ENCODE results near the gene ADGRV1.
"Not testable (repeated sequence)": the region's sequence is repeated elsewhere in the genome, so short reads cannot be mapped to it uniquely, and the experiment has no call there.

Gene ADGRV1

DNA sequence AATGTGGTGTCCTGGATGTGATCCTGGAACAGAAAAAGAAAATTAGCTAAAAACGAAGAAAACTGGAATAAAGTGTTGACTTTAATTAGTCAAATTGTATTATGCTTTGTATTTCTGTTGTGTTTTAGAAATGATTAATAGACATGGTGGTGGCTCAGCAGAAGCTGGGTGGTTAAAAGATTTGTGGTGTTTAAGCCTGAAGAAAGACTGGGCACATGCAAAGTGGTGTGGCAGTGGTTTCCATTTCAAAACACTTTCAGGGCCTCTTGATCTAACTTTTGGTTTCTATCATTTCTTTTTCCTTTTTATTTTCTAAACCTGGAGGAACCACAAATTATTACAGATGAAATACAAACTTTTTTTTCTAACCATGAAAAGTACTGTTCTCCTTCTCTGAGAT lies 44.1 kb downstream of the ADGRV1 start:
- Histone ChIP-seq H3K27me3 (ENCODE audit: control insufficient read depth in 1 of 2, insufficient read depth in 2 of 2, low read length in 2 of 2) (no peaks in the 10 kb centered on the region), H3K4me1 (ENCODE audit: insufficient read depth, low read length) (no peaks in the 10 kb centered on the region), H3K9me3 (ENCODE audit: low read length) (no peaks in the 10 kb centered on the region), H3K36me3 (ENCODE audit: insufficient read depth, low read length) (no peaks in the 10 kb centered on the region), H3K4me3 (ENCODE audit: low read depth in 1 of 2, low read length in 2 of 2) (no peak overlapping the region), H3K9ac (ENCODE audit: low read length) (no peak overlapping the region), H3K27ac (ENCODE audit: low read depth, low read length) (no peak overlapping the region)

GRCh38 chr5:90606539-90606938 lies 47.9 kb downstream of the ADGRV1 start:
- no peak overlapping the region for H3K27ac ChIP-seq (ENCODE audit: low read depth, low read length)
- no peaks in the 10 kb centered on the region for H3K9me3 ChIP-seq (ENCODE audit: low read length)
- H3K4me3 ChIP-seq (ENCODE audit: low read depth in 1 of 2, low read length in 2 of 2) = no peak overlapping the region
- H3K9ac ChIP-seq (ENCODE audit: low read length) = no peak overlapping the region
- no peaks in the 10 kb centered on the region for H3K36me3 ChIP-seq (ENCODE audit: insufficient read depth, low read length)
- no peaks in the 10 kb centered on the region for H3K4me1 ChIP-seq (ENCODE audit: insufficient read depth, low read length)
- H3K27me3 ChIP-seq (ENCODE audit: control insufficient read depth in 1 of 2, insufficient read depth in 2 of 2, low read length in 2 of 2) = no peaks in the 10 kb centered on the region

DNA sequence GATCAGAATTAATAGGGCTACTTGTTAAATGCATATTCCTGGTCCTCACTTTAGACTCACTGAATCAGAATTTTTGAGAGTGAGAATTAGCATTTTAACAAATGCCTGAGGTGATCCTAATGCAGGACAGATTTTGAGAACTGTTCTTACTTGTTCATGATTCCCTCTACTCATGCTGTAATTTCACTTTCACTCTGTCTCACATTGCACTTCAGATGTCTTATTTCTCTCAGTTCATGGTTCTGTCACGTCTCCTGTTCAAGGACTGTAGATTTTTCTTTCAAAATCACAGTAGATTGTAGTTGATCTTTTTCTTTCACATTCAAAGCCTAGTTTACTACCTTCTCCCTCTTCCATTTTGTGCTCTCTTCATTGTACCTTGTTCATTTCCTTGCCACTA lies 54.3 kb downstream of the ADGRV1 start:
- Histone ChIP-seq H3K27me3 (ENCODE audit: control insufficient read depth in 1 of 2, insufficient read depth in 2 of 2, low read length in 2 of 2) (no peaks in the 10 kb centered on the region), H3K9me3 (ENCODE audit: low read length) (no peaks in the 10 kb centered on the region), H3K9ac (ENCODE audit: low read length) (no peak overlapping the region), H3K36me3 (ENCODE audit: insufficient read depth, low read length) (no peaks in the 10 kb centered on the region), H3K27ac (ENCODE audit: low read depth, low read length) (no peak overlapping the region), H3K4me3 (ENCODE audit: low read depth in 1 of 2, low read length in 2 of 2) (no peak overlapping the region), H3K4me1 (ENCODE audit: insufficient read depth, low read length) (no peaks in the 10 kb centered on the region)

DNA sequence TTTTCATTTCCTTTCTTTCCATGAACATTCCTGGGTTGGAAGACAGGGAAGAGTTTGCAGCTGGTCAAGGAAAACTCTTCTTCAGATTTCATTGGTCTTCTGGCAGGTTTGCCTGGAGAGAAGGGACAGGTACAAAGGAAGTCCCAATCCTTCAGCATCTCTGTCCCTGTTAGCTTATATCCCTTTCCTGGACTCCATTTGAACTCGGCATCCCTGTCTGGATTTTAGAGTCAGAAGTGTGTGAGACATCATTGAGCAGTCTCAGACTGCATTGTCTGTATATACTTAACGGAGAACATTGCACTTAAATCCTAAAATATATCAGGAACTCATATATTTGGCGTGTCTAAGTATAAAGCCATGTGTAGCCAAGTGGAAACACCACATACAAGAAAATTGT lies 54.9 kb downstream of the ADGRV1 start:
- Histone ChIP-seq H3K27me3 (ENCODE audit: control insufficient read depth in 1 of 2, insufficient read depth in 2 of 2, low read length in 2 of 2) (no peaks in the 10 kb centered on the region), H3K27ac (ENCODE audit: low read depth, low read length) (no peak overlapping the region), H3K9ac (ENCODE audit: low read length) (no peak overlapping the region), H3K4me3 (ENCODE audit: low read depth in 1 of 2, low read length in 2 of 2) (no peak overlapping the region), H3K36me3 (ENCODE audit: insufficient read depth, low read length) (no peaks in the 10 kb centered on the region), H3K9me3 (ENCODE audit: low read length) (no peaks in the 10 kb centered on the region), H3K4me1 (ENCODE audit: insufficient read depth, low read length) (no peaks in the 10 kb centered on the region)

DNA sequence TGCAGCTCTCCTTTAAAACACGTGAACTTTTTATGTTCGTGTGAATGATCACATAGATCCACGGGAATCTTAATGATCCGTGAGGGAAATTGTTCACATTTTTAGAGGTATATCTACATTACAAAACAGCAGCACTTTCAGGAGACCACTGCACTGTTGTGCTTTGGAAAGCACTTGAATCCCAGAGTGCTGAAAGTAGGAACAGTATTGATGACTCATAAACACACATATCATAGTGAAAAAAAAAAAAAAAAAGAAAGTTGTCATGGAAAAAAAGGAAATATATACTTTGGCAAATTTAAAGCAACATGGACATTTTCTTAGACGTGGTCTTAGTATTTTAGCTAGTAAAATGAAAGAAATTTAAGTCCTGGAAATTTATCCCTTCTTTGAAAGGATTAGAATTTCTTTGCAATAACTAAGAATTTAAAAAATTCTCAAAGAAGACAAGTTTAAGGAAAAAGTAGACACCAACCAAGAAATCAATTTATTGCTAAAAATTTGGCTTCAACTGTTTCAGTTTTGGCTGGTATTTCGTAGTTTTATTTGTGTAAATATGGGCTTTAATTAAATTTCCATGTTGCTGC lies 55.4 kb downstream of the ADGRV1 start:
- H3K4me1 ChIP-seq (ENCODE audit: insufficient read depth, low read length) = no peaks in the 10 kb centered on the region
- no peak overlapping the region for H3K27ac ChIP-seq (ENCODE audit: low read depth, low read length)
- H3K36me3 ChIP-seq (ENCODE audit: insufficient read depth, low read length) = no peaks in the 10 kb centered on the region
- no peak overlapping the region for H3K9ac ChIP-seq (ENCODE audit: low read length)
- no peaks in the 10 kb centered on the region for H3K27me3 ChIP-seq (ENCODE audit: control insufficient read depth in 1 of 2, insufficient read depth in 2 of 2, low read length in 2 of 2)
- no peaks in the 10 kb centered on the region for H3K9me3 ChIP-seq (ENCODE audit: low read length)
- no peak overlapping the region for H3K4me3 ChIP-seq (ENCODE audit: low read depth in 1 of 2, low read length in 2 of 2)

DNA sequence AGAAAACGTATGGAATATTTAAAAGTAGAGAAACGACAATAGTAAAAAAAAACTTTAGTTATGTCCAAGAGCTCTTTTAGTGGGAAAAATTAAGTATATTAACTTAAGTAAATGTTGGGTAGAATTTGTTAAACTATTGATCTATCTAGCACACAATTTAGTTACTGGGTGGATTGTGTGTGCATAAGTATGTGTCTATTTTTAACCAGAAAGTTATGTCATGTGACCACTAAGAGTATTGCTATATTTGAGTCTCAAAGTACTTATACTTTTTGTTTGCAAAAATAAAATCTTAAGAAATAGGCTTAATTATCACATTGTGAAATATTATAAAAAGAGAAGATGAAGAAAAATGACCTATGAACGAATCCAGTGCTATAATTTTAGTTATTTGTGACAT lies 56.8 kb downstream of the ADGRV1 start:
- Histone ChIP-seq H3K9me3 (ENCODE audit: low read length) (no peaks in the 10 kb centered on the region), H3K4me1 (ENCODE audit: insufficient read depth, low read length) (no peaks in the 10 kb centered on the region), H3K27ac (ENCODE audit: low read depth, low read length) (no peak overlapping the region), H3K9ac (ENCODE audit: low read length) (no peak overlapping the region), H3K36me3 (ENCODE audit: insufficient read depth, low read length) (no peaks in the 10 kb centered on the region), H3K27me3 (ENCODE audit: control insufficient read depth in 1 of 2, insufficient read depth in 2 of 2, low read length in 2 of 2) (no peaks in the 10 kb centered on the region), H3K4me3 (ENCODE audit: low read depth in 1 of 2, low read length in 2 of 2) (no peak overlapping the region)

DNA sequence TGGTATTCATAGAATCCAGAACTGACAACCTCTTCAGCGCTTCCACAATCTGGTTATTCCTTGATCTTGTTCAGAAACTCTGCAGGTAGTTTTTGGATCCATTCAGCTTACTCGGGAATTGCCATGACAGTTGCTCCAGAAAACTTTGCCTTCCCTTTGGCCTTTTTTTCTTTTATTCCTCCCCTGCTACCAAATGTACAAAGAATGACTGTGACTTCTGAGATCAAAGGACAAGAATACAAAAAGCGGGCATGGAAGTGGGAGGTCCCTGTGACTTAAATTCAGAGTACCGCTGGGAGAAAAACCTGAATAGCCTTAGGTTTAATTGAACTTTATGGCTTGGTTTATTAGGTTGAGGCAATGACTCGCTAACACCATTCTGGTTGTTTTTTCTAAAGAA lies 59.5 kb downstream of the ADGRV1 start:
- Histone ChIP-seq H3K4me3 (ENCODE audit: low read depth in 1 of 2, low read length in 2 of 2) (no peak overlapping the region), H3K27me3 (ENCODE audit: control insufficient read depth in 1 of 2, insufficient read depth in 2 of 2, low read length in 2 of 2) (no peaks in the 10 kb centered on the region), H3K4me1 (ENCODE audit: insufficient read depth, low read length) (no peaks in the 10 kb centered on the region), H3K9ac (ENCODE audit: low read length) (no peak overlapping the region), H3K36me3 (ENCODE audit: insufficient read depth, low read length) (no peaks in the 10 kb centered on the region), H3K9me3 (ENCODE audit: low read length) (no peaks in the 10 kb centered on the region), H3K27ac (ENCODE audit: low read depth, low read length) (no peak overlapping the region)

DNA sequence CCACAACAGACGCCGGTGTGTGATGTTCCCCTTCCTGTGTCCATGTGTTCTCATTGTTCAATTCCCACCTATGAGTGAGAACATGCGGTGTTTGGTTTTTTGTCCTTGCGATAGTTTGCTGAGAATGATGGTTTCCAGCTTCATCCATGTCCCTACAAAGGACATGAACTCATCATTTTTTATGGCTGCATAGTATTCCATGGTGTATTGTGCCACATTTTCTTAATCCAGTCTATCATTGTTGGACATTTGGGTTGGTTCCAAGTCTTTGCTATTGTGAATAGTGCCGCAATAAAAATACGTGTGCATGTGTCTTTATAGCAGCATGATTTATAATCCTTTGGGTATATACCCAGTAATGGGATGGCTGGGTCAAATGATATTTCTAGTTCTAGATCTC lies 61.2 kb downstream of the ADGRV1 start:
- not testable (repeated sequence) for H3K4me1 ChIP-seq (ENCODE audit: insufficient read depth, low read length); H3K9me3 ChIP-seq (ENCODE audit: low read length); H3K4me3 ChIP-seq (ENCODE audit: low read depth in 1 of 2, low read length in 2 of 2); H3K27me3 ChIP-seq (ENCODE audit: control insufficient read depth in 1 of 2, insufficient read depth in 2 of 2, low read length in 2 of 2); H3K36me3 ChIP-seq (ENCODE audit: insufficient read depth, low read length); H3K27ac ChIP-seq (ENCODE audit: low read depth, low read length); H3K9ac ChIP-seq (ENCODE audit: low read length)

DNA sequence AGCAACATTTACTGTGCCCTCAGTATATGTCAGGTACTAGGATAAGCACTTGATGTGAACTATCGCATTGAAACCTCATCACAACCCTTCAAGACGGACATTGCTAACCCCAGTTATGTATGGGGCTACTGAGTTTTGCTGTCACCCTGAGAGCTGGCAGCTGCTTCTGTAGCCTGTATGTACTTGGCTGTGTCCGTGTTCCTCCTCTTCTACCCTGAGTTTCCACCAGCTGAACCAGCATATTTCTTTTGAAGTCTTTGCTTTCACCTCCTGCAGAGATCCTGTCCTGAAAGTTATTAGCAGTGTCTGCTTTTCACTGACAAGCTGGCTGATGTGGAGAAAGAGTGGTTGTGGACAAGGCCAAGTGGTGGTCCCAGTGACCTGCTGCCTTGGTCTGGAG lies 63.3 kb downstream of the ADGRV1 start:
- Histone ChIP-seq H3K9ac (ENCODE audit: low read length) (no peak overlapping the region), H3K27ac (ENCODE audit: low read depth, low read length) (no peak overlapping the region), H3K4me3 (ENCODE audit: low read depth in 1 of 2, low read length in 2 of 2) (no peak overlapping the region), H3K9me3 (ENCODE audit: low read length) (no peaks in the 10 kb centered on the region), H3K4me1 (ENCODE audit: insufficient read depth, low read length) (no peaks in the 10 kb centered on the region), H3K27me3 (ENCODE audit: control insufficient read depth in 1 of 2, insufficient read depth in 2 of 2, low read length in 2 of 2) (no peaks in the 10 kb centered on the region), H3K36me3 (ENCODE audit: insufficient read depth, low read length) (no peaks in the 10 kb centered on the region)

- Histone ChIP-seq H3K4me3 (ENCODE audit: low read depth in 1 of 2, low read length in 2 of 2) (no peak overlapping the region), H3K9ac (ENCODE audit: low read length) (no peak overlapping the region), H3K36me3 (ENCODE audit: insufficient read depth, low read length) (no peaks in the 10 kb centered on the region), H3K27me3 (ENCODE audit: control insufficient read depth in 1 of 2, insufficient read depth in 2 of 2, low read length in 2 of 2) (no peaks in the 10 kb centered on the region), H3K27ac (ENCODE audit: low read depth, low read length) (no peak overlapping the region), H3K4me1 (ENCODE audit: insufficient read depth, low read length) (no peaks in the 10 kb centered on the region), H3K9me3 (ENCODE audit: low read length) (no peaks in the 10 kb centered on the region)
These were observed 67.9 kb downstream of the ADGRV1 start for GRCh38 chr5:90626493-90626892.

DNA sequence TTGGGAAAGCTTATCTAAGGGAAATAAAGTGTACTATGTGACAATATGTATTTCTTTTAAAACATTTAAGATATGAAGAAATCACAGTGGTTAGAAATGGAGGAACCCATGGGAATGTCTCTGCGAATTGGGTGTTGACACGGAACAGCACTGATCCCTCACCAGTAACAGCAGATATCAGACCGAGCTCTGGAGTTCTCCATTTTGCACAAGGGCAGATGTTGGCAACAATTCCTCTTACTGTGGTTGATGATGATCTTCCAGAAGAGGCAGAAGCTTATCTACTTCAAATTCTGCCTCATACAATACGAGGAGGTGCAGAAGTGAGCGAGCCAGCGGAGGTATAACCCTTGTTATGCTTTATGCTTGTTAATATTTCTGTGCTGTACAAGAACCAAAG lies 69.9 kb downstream of the ADGRV1 start:
- H3K9ac ChIP-seq (ENCODE audit: low read length) = no peak overlapping the region
- H3K4me1 ChIP-seq (ENCODE audit: insufficient read depth, low read length) = no peaks in the 10 kb centered on the region

GRCh38 chr5:90632791-90633190 lies 74.2 kb downstream of the ADGRV1 start:
- Histone ChIP-seq H3K4me1 (ENCODE audit: insufficient read depth, low read length) (no peaks in the 10 kb centered on the region), H3K27me3 (ENCODE audit: control insufficient read depth in 1 of 2, insufficient read depth in 2 of 2, low read length in 2 of 2) (no peaks in the 10 kb centered on the region), H3K36me3 (ENCODE audit: insufficient read depth, low read length) (no peaks in the 10 kb centered on the region), H3K27ac (ENCODE audit: low read depth, low read length) (no peak overlapping the region), H3K9me3 (ENCODE audit: low read length) (no peaks in the 10 kb centered on the region), H3K4me3 (ENCODE audit: low read depth in 1 of 2, low read length in 2 of 2) (no peak overlapping the region), H3K9ac (ENCODE audit: low read length) (no peak overlapping the region)

More for the DNA sequence above, 69.9 kb downstream of the ADGRV1 start:
- Histone ChIP-seq H3K9me3 (ENCODE audit: low read length) (no peaks in the 10 kb centered on the region), H3K27me3 (ENCODE audit: control insufficient read depth in 1 of 2, insufficient read depth in 2 of 2, low read length in 2 of 2) (no peaks in the 10 kb centered on the region), H3K36me3 (ENCODE audit: insufficient read depth, low read length) (no peaks in the 10 kb centered on the region), H3K4me3 (ENCODE audit: low read depth in 1 of 2, low read length in 2 of 2) (no peak overlapping the region), H3K27ac (ENCODE audit: low read depth, low read length) (no peak overlapping the region)

All from muscle layer of colon (tissue), 2 donors.